Measurements from ENCODE around the gene FHIT.

The FHIT gene

GRCh38 chr3:59802045-59802444 is 1449.2 kb downstream of the FHIT start:
- H3K4me3 ChIP-seq (ENCODE audit: low read depth, low read length) = no peak overlapping the region
- no peaks in the 10 kb centered on the region for H3K36me3 ChIP-seq
- H3K4me1 ChIP-seq = no peaks in the 10 kb centered on the region
- TF ChIP-seq CTCF (IDR thresholded peaks at IDR 0.05; ENCODE audit: low read depth, low read length) = no peak
- H3K27me3 ChIP-seq = no peaks in the 10 kb centered on the region
- H3K9me3 ChIP-seq = no peaks in the 10 kb centered on the region
- no peak for DNase-seq

GRCh38 chr3:59800481-59800880 is 1450.8 kb downstream of the FHIT start:
- H3K36me3 ChIP-seq = no peaks in the 10 kb centered on the region
- H3K4me1 ChIP-seq = no peaks in the 10 kb centered on the region
- no peak for DNase-seq
- no peak overlapping the region for H3K4me3 ChIP-seq (ENCODE audit: low read depth, low read length)
- TF ChIP-seq CTCF (IDR thresholded peaks at IDR 0.05; ENCODE audit: low read depth, low read length) = no peak
- H3K27me3 ChIP-seq = no peaks in the 10 kb centered on the region
- no peaks in the 10 kb centered on the region for H3K9me3 ChIP-seq

- no peak for DNase-seq
- Histone ChIP-seq H3K4me3 (ENCODE audit: low read depth, low read length) (no peak overlapping the region), H3K36me3 (no peaks in the 10 kb centered on the region), H3K4me1 (no peaks in the 10 kb centered on the region), H3K27me3 (no peaks in the 10 kb centered on the region), H3K9me3 (no peaks in the 10 kb centered on the region)
- TF ChIP-seq CTCF (IDR thresholded peaks at IDR 0.05; ENCODE audit: low read depth, low read length) = no peak
Measured at GRCh38 chr3:59798372-59799086, 1452.7 kb downstream of the FHIT start.

GRCh38 chr3:59797533-59797932 is 1453.7 kb downstream of the FHIT start:
- H3K36me3 ChIP-seq = no peaks in the 10 kb centered on the region
- H3K4me3 ChIP-seq (ENCODE audit: low read depth, low read length) = no peak overlapping the region
- H3K9me3 ChIP-seq = no peaks in the 10 kb centered on the region
- H3K4me1 ChIP-seq = no peaks in the 10 kb centered on the region
- DNase-seq = no peak
- no peak for TF ChIP-seq CTCF (IDR thresholded peaks at IDR 0.05; ENCODE audit: low read depth, low read length)
- H3K27me3 ChIP-seq = no peaks in the 10 kb centered on the region

GRCh38 chr3:59796456-59796855 is 1454.8 kb downstream of the FHIT start:
- no peaks in the 10 kb centered on the region for H3K9me3 ChIP-seq
- no peaks in the 10 kb centered on the region for H3K36me3 ChIP-seq
- H3K4me3 ChIP-seq (ENCODE audit: low read depth, low read length) = no peak overlapping the region
- H3K27me3 ChIP-seq = no peaks in the 10 kb centered on the region
- no peaks in the 10 kb centered on the region for H3K4me1 ChIP-seq
- DNase-seq = no peak
- no peak for TF ChIP-seq CTCF (IDR thresholded peaks at IDR 0.05; ENCODE audit: low read depth, low read length)

- H3K9me3 ChIP-seq = no peaks in the 10 kb centered on the region
- TF ChIP-seq CTCF (IDR thresholded peaks at IDR 0.05; ENCODE audit: low read depth, low read length) = no peak
- no peaks in the 10 kb centered on the region for H3K4me1 ChIP-seq
- H3K27me3 ChIP-seq = no peaks in the 10 kb centered on the region
- no peaks in the 10 kb centered on the region for H3K36me3 ChIP-seq
- no peak for DNase-seq
- H3K4me3 ChIP-seq (ENCODE audit: low read depth, low read length) = no peak overlapping the region
Measured at GRCh38 chr3:59795756-59796155, 1455.5 kb downstream of the FHIT start.
